Body of pancreas (tissue), 4 donors: ENCODE measurements around the gene AKAP13. TPM values are rescaled to one million over a fixed set of nuclear protein-coding genes. Genes with fewer than 3 reads are reported as not detected.

Experiments used
- ATAC-seq: fragments of 150-250 bp; one replicate; pipeline ENCODE4 v1.9.1; 2016
- DNase-seq, 4 donors: peaks; one replicate each; pipeline ENCODE4 v3.0.0-alpha.2; 2019
- H3K27ac ChIP-seq, 4 donors: fragments of 200-600 bp; sonication (generic); 1 replicate in 3 of 4; 2 replicates in 1 of 4; pipeline versions ENCODE4 v1.5.1 to v1.6.1; 2016 to 2019; ENCODE audit warnings: mild to moderate bottlenecking in 1 of 4, mixed read lengths in 1 of 4, moderate library complexity in 1 of 4
- H3K27me3 ChIP-seq, 2 donors: fragments of 200-600 bp; sonication (generic); one replicate each; pipeline ENCODE4 v1.6.0; 2016; ENCODE audit warnings: mild to moderate bottlenecking in 1 of 2
- H3K36me3 ChIP-seq, 2 donors: fragments of 200-600 bp; sonication (generic); replicated peaks in 1 of 2; 2 replicates each; pipeline ENCODE4 v1.5.1; 2016; ENCODE audit warnings: low read depth in 2 of 2; ENCODE audit not compliant: insufficient read depth in 1 of 2
- H3K4me1 ChIP-seq: fragments of 200-600 bp; sonication (generic); one replicate; pipeline ENCODE4 v1.6.0; 2016
- H3K4me3 ChIP-seq, 2 donors: fragments of 200-600 bp; sonication (generic); 1 replicate in 1 of 2; 2 replicates in 1 of 2; pipeline ENCODE4 v1.5.1; 2016 to 2019
- H3K9me3 ChIP-seq, 3 donors: fragments of 200-600 bp; sonication (generic); 1 replicate in 2 of 3; 2 replicates in 1 of 3; pipeline ENCODE4 v1.5.1; 2016
- CTCF ChIP-seq, 7 experiments: fragments of 450-650 bp in 4 of 7; fragments of 200-600 bp in 3 of 7; sonication (generic) in 3 of 7; IDR thresholded peaks; one replicate each; pipeline ENCODE4 v1.5.1; 2016 to 2019; ENCODE audit warnings: antibody characterized with exemption in 7 of 7
- POLR2A ChIP-seq, 3 donors: fragments of 450-650 bp; IDR thresholded peaks; one replicate each; pipeline ENCODE4 v1.6.1; 2016; ENCODE audit warnings: antibody characterized with exemption in 3 of 3, mild to moderate bottlenecking in 2 of 3
- WGBS, 2 donors: methylation state at CpG; one replicate each; pipeline ENCODE4 v1.1.5; 2017; 5-methylcytosine and 5-hydroxymethylcytosine counted together
- intact Hi-C: fragments of 100-400 bp; cut with DNase I; formaldehyde crosslinking; loops from one replicate; pipeline ENCODE4 v1.15.1; 2023
- total RNA-seq, 2 donors: library from RNA; depleted of rRNA; stranded (reverse); fragments of >200 nt; gene quantifications; one replicate each; pipeline ENCODE4 v1.1.0, GENCODE V29; 2016

AKAP13 gene
- total RNA-seq, 2 donors from 2014 or later, result 102 to 160 TPM

- Histone ChIP-seq H3K36me3 (no peaks in the 10 kb centered on the region), H3K27me3 (no peaks in the 10 kb centered on the region), H3K9me3 (no peaks in the 10 kb centered on the region), H3K27ac (no peak overlapping the region), H3K4me1 (peaks cover 29% of the 10 kb centered on the region), H3K4me3 (no peak overlapping the region)
- peak in 1 of 4 donors; percentile 2 for DNase-seq
- 95 to 96% methylated on average over 14 to 17 of the region's 17 CpGs for WGBS, 2 donors
- TF ChIP-seq POLR2A (IDR thresholded peaks at IDR 0.05), result no peak
- TF ChIP-seq CTCF (IDR thresholded peaks at IDR 0.05), result no peak
- intact Hi-C loops, result no loop called here
- no peak for ATAC-seq
Observed at GRCh38 chr15:85757939-85758654, 377.7 kb downstream of the AKAP13 start.

GRCh38 chr15:85758655-85758978 lies 378.2 kb downstream of the AKAP13 start:
- H3K36me3 ChIP-seq, result no peaks in the 10 kb centered on the region
- H3K27ac ChIP-seq, result no peak overlapping the region
- WGBS, 2 donors, result 94 to 95% methylated on average over 21 of the region's 21 CpGs
- TF ChIP-seq CTCF (IDR thresholded peaks at IDR 0.05), result no peak
- TF ChIP-seq POLR2A (IDR thresholded peaks at IDR 0.05), result no peak
- no peaks in the 10 kb centered on the region for H3K27me3 ChIP-seq
- no peak for DNase-seq
- no peak for ATAC-seq
- peaks cover 29% of the 10 kb centered on the region for H3K4me1 ChIP-seq
- H3K4me3 ChIP-seq, result no peak overlapping the region
- no peaks in the 10 kb centered on the region for H3K9me3 ChIP-seq
- intact Hi-C loops, result no loop called here

- intact Hi-C loops, result no loop called here
- Histone ChIP-seq H3K4me3 (no peak overlapping the region), H3K27me3 (no peaks in the 10 kb centered on the region), H3K4me1 (peaks cover 29% of the 10 kb centered on the region), H3K36me3 (no peaks in the 10 kb centered on the region), H3K27ac (no peak overlapping the region), H3K9me3 (no peaks in the 10 kb centered on the region)
- ATAC-seq (no peak), DNase-seq (no peak)
- WGBS, 2 donors, result 14 to 57% methylated on average over 2 to 13 of the region's 13 CpGs
- TF ChIP-seq POLR2A (IDR thresholded peaks at IDR 0.05) (no peak), CTCF (IDR thresholded peaks at IDR 0.05) (no peak)
Observed at GRCh38 chr15:85759376-85759775, 379.0 kb downstream of the AKAP13 start.

- no peak overlapping the region for H3K27ac ChIP-seq
- no peaks in the 10 kb centered on the region for H3K27me3 ChIP-seq
- H3K36me3 ChIP-seq, result no peaks in the 10 kb centered on the region
- peaks cover 32% of the 10 kb centered on the region for H3K4me1 ChIP-seq
- TF ChIP-seq POLR2A (IDR thresholded peaks at IDR 0.05) (no peak), CTCF (IDR thresholded peaks at IDR 0.05) (no peak)
- intact Hi-C loops, result no loop called here
- 89 to 97% methylated on average over 3 to 6 of the region's 6 CpGs for WGBS, 2 donors
- ATAC-seq (no peak), DNase-seq (no peak)
- H3K9me3 ChIP-seq, result no peaks in the 10 kb centered on the region
- H3K4me3 ChIP-seq, result no peak overlapping the region
Observed at GRCh38 chr15:85760049-85760448, 379.6 kb downstream of the AKAP13 start.
